SK-MEL-5 (cell line): ENCODE measurements around the gene RNF144B. TPM values are rescaled to one million over a fixed set of nuclear protein-coding genes. Genes with fewer than 3 reads are reported as not detected.
"Not testable (repeated sequence)": the region's sequence is repeated elsewhere in the genome, so short reads cannot be mapped to it uniquely, and the experiment has no call there.

Experiments
- DNase-seq: peaks from one replicate; pipeline ENCODE4 v3.0.0-alpha.2; 2016; ENCODE audit warnings: low read depth, low spot score
- in situ Hi-C: cut with HindIII; loops from 2 replicates; pipeline ENCODE4 v1.10.0; 2016; ENCODE audit warnings: low sequenced_read_pairs, high pct_unique_total_duplicates, low pct_unique_long_range_greater_than_20kb
- polyA plus RNA-seq, 2 experiments: library from polyadenylated mRNA; depleted of rRNA; stranded (reverse); fragments of >200 nt; gene quantifications; 2 replicates each; pipeline ENCODE4 v1.2.3, GENCODE V29; 2015
- total RNA-seq: library from RNA; depleted of rRNA; stranded (reverse); fragments of >200 nt; shearing (Covaris generic); gene quantifications from 2 replicates; pipeline ENCODE4 v1.2.3, GENCODE V29; 2014; rRNA removed

RNF144B gene
- 12.2 and 14.3 TPM in 2 replicates for total RNA-seq
- 5.1 and 5.5 TPM in 2 replicates for polyA plus RNA-seq (2015; cell fraction: cytosol; rRNA removed)
- 2.7 and 4.5 TPM in 2 replicates for polyA plus RNA-seq (2015; cell fraction: nucleus; rRNA removed)

DNA sequence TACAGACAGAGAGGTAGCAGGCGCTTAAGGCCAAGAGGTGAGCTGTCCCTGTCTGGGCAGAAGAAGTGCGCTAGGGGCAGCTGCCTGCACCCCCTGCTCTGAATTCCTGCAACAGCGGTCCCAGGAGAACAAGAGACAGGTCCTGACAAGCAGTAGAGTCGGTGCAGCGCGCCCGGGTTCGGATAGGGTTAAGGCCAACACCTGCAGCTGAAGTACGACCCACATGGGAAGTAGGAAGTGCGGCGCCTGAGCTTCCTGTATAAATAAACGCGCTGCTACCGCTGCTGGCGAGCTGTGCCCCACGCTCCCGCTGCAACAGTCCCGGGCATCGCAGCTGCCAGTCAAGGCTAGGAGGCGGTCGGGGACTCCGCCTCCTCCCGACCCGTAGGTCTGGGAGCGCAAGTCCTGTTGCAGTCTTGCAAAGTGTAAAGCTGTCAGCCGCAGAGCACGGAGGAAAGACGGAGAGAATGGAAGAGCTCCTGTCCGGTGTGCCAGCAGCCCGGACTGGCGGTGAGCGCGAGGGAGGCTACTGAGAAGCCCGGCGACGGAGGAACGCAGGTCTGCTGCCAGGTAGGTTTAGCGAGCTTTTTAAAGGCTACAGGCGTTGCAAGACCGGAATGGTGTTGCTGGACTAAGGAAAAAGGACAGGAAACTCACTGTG, at the start of gene RNF144B:
RNF144B (plus strand) TSS at position 290 of the 661 bp plus-strand sequence. CDS start 12,185 bp downstream, outside the sequence.
- in situ Hi-C loops, result loop anchor here (25.0 kb wide), 1 partner anchor 100 kb away; no protein-coding TSS in a partner anchor
- peak; percentile 94 for DNase-seq

DNA sequence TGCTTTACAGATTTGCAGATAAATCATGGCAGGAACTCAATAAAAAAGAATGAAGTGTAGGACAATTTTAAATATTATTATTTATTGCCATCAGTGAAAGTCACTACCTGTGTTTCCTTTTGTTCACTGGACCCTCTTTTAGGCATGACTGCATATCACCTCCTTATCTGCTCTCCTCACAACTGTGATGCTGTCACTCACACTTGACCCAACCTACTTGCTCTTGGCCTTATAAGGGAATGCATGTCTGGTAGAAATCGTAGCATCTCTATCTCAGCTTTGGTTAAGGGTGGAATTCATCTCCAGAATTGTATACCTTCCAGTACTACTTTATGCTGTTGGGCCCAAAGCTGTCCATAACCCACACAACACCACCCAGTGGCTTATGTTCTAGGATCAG, 47.6 kb upstream of the RNF144B start:
- in situ Hi-C loops, result no loop called here
- no peak for DNase-seq

DNA sequence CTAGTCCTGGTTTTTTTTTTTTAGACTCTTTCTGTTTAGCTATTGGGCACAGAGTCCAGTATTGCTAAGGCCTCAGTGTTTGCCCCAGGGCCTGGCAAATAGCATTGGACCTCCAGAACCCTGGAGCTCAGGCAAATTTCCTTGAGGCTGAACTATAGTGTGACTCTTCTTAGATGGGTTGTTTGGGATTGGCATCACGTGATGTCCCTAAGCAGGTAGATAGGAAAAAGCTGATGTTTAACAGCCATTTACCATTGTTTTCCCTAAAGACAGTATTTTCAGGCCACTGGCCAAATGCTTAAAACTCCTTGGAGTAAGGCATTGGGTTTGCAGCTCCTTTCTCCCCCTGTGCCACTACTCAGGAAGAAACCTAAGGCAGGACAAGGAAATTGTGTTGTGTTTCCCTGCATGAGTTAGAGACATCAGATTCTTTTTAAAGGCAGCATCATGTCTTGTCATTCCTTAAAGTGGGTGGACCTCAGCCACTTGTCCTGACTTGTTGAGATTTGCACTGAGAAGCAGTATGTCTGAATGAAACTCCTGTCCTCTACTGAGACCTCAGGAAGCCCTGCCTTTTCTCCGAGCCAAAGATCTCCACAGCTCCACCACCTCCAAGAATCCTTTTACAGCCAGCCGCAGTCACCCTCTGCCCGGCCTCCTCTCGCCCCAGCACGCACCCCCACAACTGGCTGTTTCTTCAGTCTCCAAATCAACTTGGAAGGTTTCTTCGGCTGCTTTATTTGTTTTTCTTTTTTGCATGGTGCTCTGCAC, 46.2 kb upstream of the RNF144B start:
- no peak for DNase-seq
- in situ Hi-C loops, result no loop called here

DNA sequence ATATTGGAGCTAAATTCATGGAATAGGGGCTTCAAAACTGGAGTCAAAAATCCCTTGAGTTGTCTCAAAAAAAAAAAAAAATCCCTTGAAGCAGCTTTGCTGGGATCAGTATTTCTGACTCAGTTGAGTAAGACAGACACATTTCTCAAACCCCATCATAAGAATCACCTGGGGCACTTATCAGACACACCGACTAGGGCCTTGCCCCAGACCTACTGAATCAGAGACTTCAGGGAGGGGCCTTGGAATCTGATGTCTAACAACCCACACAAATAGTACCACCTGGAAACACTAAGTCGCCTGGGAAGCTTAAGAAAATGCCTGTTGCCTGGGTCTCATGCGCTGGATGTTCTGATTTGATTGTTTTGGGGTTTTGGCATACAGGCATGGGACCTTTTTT, 44.9 kb upstream of the RNF144B start:
- DNase-seq, result no peak
- in situ Hi-C loops, result no loop called here

DNA sequence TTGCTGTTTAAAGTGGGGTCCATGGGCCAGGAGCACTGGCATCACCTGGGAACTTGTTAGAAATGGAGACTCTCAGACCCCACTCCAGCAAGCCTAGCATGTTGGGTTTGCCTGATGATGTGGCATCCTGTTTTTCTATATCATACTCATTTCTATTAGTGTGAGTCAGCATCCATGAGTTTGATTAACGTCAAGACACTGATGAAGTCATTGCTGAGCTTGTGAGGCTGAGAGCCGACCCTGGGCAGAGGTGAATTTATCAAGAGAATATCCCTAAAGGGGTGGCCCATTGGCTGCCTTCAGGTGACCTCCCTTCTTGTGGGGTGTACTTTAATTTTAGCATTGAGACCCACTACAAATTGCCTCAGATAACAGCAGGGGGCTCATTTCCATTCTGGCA, 43.4 kb upstream of the RNF144B start:
- no peak for DNase-seq
- in situ Hi-C loops, result no loop called here

DNA sequence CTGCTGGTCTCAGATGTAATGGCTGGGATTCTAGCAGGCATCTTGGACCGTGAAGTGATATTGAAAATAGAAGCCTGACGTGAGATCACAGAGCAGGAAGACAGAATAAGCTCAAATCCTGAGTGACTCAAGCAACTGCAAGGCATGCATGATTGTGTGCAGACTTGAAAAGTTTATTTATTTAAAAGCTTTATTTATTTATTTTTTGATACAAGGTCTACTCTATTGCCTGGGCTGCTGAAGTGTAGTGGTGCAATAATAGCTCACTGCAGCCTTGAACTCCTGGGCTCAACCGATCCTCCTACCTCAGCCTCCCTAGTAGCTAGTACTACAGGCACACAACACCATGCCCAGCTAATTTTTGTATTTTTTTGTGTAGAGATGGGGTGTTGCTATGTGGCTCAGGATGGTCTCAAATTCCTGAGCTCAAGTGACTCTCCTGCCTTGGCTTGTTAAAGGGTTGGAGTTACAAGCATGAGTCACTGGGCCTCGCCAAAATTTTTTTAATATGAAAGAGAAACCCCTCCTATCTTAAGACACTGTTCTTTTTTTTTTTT, 40.1 kb upstream of the RNF144B start:
- in situ Hi-C loops, result no loop called here
- no peak for DNase-seq

DNA sequence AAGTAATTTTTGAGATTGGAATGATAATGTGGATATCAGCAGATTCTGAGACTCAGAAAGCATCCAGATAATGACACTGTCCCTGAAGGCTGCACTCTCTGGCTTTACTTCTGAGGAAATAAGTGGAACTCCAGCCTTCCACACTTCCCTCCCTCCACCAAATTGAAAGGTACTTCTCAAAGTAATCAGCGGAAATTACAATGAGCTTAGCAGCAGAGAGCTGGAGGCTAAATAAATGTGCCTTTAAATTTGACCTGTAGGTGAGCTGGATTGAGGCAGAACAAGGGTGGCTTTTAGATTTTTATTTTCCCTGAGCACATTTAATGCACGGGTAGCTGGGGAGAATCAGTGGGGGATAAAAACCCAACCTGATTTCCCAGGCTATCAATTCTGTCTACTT, 39.3 kb upstream of the RNF144B start:
- no peak for DNase-seq
- in situ Hi-C loops, result no loop called here

DNA sequence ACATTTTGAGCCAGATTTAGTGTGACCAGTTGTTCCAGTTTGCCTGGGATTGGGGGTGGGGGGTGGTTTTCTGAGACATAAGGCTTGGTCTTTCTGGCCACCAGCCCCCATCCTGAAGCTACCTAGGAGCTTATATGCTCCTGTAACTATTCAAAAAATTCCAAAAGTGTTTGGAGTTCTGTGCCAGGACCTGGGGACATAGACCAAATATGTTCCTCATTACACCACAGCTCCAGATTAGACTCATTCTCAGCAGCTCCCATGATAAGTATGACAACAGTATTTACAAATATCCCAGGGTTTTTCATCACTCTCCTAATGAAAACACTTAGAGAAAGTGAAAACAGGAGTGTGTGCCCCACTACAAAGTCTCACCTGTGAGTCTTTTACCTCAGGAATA, 37.8 kb upstream of the RNF144B start:
- in situ Hi-C loops, result no loop called here
- DNase-seq, result no peak

DNA sequence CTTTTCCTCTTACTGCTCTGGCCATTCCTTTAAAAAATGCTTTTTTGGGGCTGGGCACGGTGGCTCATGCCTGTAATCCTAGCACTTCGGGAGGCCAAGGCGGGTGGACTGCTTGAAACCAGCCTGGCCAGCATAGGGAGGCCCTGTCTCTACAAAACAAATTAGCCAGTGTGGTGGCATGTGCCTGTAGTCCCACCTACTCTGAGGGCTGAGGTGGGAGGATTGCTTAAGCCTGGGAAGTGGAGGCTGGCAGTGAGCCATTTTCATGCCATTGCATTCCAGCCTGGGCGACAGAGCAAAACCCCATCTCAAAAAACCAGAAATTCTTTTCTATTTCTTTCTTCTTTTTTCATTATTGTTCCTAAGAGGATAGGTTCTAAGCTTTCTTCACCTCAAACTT, 36.9 kb upstream of the RNF144B start:
- DNase-seq, result no peak
- in situ Hi-C loops, result no loop called here

DNA sequence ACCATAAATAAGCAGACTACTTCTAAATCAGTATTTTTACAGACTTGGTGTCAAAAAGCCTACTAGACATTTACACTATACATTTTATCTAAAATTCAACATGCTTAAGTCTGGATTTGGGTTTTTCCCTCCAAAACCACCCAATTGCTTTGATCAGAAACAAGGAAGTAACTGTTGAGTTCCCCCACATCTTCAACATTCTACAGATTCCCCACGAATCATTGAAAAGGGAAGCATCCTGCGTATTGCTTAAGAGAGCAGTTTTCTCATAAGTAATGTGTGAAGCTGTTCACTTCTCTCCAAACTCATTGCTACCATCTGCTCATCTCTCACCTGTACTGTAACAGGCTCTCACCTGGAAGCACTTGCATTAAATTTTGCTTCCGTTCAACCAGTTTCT, 36.4 kb upstream of the RNF144B start:
- in situ Hi-C loops, result no loop called here
- no peak for DNase-seq

DNA sequence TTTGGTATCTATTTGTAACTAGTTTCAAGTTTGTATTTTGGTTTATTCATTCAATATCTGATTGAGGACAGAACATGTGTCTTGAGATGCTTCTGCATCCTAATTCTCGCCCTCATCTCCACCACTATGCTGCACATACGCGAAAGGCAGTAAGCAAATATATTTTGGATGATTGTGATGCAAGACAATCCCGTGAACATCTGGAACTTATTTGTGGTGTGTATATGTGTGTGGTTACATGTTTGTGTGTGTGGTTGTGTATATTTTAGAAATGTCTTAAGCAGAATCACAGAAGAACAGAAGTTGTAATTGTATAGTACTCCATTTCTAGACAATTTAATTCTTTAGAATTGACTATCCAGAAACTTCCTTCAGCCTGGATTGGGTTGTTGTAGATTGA, 35.1 kb upstream of the RNF144B start:
- in situ Hi-C loops, result no loop called here
- DNase-seq, result no peak

DNA sequence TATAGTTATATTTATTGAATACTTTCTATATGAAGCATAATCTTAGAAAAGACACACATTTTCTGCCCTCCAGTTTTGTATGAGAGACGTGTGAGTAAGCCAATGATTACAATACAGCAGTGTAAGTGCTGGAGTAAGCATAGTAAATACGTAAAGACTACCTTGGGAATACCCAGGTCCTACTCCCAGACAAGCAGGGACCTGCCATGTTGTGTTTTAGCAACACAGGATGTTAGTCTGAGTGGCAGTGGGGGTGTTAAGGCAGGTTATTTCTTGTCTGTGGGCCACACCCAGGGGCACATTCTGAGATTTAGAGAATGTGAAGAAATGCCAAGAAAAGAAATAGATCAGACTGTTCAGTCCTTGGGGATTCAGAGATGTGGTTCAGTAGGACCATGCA, 34.3 kb upstream of the RNF144B start:
- no peak for DNase-seq
- in situ Hi-C loops, result no loop called here

DNA sequence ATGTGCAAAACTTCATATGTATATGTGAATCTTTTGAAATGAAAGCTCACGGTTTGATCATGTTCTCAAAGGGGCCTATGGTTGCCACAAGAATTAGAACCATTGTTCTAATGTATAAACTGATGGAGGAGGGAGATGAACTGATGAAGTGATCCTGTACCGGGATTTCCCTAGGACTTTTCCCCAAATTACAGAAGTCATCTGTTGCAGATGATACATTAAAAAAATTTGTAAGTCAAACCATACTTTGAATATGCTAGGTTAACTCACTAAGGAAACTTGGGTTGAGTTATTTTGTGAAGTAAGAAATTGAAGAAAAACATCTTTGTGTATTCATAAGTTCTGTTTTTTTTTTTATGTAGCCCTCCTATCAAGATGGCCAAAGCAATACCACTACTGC, 33.9 kb upstream of the RNF144B start:
- DNase-seq, result no peak
- in situ Hi-C loops, result no loop called here

DNA sequence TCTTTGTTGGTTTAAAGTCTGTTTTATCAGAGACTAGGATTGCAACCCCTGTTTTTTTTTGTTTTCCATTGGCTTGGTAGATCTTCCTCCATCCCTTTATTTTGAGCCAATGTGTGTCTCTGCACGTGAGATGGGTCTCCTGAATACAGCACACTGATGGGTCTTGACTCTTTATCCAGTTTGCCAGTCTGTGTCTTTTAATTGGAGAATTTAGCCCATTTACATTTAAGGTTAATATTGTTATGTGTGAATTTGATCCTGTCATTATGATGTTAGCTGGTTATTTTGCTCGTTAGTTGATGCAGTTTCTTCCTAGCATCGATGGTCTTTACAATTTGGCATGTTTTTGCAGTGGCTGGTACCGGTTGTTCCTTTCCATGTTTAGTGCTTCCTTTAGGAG, 29.6 kb upstream of the RNF144B start:
- in situ Hi-C loops, DNase-seq: not testable (repeated sequence)

DNA sequence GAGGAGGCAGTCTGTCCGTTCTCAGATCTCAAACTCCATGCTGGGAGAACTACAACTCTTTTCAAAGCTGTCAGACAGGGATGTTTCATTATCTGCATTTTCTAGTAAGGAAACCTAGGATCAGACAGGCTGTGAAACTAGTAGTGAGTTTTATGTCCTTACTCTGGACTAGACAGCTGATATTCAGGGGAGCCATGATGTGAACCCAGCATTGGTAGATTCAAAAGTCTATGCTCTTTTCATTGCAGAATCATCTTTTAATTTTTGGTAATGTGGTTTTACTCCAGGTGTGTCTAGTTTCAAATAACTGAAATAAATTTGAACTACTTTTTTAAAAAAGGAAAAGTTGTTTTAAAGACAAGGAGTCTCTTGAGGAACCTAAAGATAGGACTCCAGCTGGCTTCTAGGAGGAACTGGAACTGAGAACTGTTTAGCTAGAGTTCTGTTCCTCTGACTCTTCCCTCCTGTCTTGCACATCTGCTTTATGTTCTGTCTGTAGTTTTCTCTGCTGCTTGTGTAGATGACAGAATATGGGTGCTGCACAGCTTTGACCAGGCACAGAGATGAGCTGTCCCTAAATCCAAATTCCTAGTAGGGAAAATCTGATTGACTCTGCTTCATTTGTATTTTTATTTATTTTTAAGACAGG, 27.8 kb upstream of the RNF144B start:
- in situ Hi-C loops, result no loop called here
- no peak for DNase-seq

DNA sequence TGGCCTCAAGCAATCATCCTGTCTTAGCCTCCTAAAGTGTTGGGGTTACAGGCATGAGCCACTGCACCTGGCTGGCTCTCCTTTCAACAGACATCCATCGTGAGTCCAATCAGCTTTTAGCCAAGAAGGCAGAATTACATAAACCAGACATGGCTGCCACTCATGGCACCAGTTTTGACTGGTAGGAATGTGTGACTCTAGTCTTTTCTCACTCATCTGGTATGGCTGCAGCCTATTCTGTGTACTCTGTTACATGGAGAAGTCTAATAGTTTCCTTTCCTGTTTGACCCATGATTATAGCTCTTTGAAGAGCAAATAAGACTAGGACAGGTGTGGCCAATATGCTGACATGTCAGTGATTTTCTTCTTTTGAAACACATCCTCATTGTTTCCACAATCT, 27.0 kb upstream of the RNF144B start:
- in situ Hi-C loops, result no loop called here
- DNase-seq, result no peak

DNA sequence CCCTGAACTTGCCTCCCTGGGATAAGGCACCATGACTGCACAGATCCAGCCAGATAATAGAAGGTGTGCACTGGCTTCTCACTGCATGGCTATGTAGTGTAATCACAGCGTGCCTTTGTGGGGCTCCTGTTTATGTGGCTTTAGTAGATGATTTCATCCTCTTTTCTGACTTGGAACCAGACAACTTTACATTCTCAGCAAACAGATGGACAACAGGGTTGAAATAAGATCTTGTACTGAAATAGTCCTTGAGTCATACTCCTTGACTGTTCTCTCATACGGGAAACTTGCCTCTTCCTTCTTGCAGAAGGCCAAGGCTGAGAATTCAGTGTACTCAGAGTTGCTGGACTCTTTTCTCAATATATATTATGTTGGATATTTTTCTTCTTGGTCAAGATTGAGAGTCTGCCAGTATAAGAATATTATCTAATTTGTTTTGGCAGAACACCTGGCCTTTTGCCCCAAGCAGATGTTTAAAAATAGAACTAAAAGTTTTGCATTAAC, 25.0 kb upstream of the RNF144B start:
- in situ Hi-C loops, result no loop called here
- no peak for DNase-seq

DNA sequence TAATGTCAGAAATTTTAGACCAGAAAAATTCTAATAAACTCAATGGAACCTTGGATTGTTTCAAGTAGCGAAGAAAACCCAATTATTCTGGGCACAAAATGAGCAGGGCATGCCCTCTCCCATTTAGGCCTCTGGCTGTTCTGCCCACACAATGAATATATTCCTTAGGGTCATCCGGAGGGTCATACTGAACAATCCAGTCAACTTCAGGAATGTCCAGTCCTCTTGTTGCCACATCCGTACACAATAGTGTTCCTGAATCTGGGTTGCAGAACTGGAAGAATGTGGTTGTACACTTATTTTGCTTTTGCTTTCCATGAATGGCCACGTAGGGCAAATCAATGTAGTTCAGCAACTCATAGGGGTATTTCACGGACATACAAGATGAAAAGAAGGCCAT, 23.4 kb upstream of the RNF144B start:
- in situ Hi-C loops, result no loop called here
- DNase-seq, result no peak
